ENCODE results near the gene PAQR4. TPM values are rescaled to one million over a fixed set of nuclear protein-coding genes. Genes with fewer than 3 reads are reported as not detected.
"Not testable (repeated sequence)": the region's sequence is repeated elsewhere in the genome, so short reads cannot be mapped to it uniquely, and the experiment has no call there.

PAQR4 gene
- total RNA-seq, 2 donors from 2014 or later: 8.8 to 13.2 TPM

GRCh38 chr16:2942045-2942444 is 27.1 kb upstream of the PAQR4 start:
- no peak overlapping the region for H3K27ac ChIP-seq
- ATAC-seq (no peak), DNase-seq (no peak)
- no peaks in the 10 kb centered on the region for H3K27me3 ChIP-seq
- WGBS, 2 donors: 79 to 84% methylated on average over 4 of the region's 4 CpGs
- no peaks in the 10 kb centered on the region for H3K9me3 ChIP-seq
- TF ChIP-seq POLR2A (IDR thresholded peaks at IDR 0.05): no peak
- TF ChIP-seq CTCF (IDR thresholded peaks at IDR 0.05): no peak
- peaks cover 0 to 14% of the 10 kb centered on the region in 2 donors for H3K36me3 ChIP-seq (replicated peaks in 1 of 2; ENCODE audit: insufficient read depth in 1 of 2, low read depth in 2 of 2)
- H3K4me3 ChIP-seq: no peak overlapping the region
- no peaks in the 10 kb centered on the region for H3K4me1 ChIP-seq
- intact Hi-C loops (cut with DNase I): no loop called here

- H3K36me3 ChIP-seq (replicated peaks in 1 of 2; ENCODE audit: insufficient read depth in 1 of 2, low read depth in 2 of 2): peaks cover 0 to 12% of the 10 kb centered on the region in 2 donors
- H3K9me3 ChIP-seq; H3K4me1 ChIP-seq; H3K27me3 ChIP-seq; DNase-seq; H3K4me3 ChIP-seq; intact Hi-C loops (cut with DNase I); H3K27ac ChIP-seq; ATAC-seq: not testable (repeated sequence)
- WGBS, 2 donors: 79 to 87% methylated on average over 11 to 12 of the region's 12 CpGs
Observed at GRCh38 chr16:2943716-2944115, 25.4 kb upstream of the PAQR4 start.

GRCh38 chr16:2946649-2947048 is 22.5 kb upstream of the PAQR4 start:
- intact Hi-C loops (cut with DNase I): no loop called here
- H3K4me3 ChIP-seq: no peak overlapping the region
- H3K27ac ChIP-seq: no peak overlapping the region
- H3K36me3 ChIP-seq (replicated peaks in 1 of 2; ENCODE audit: insufficient read depth in 1 of 2, low read depth in 2 of 2): peaks cover 0 to 3% of the 10 kb centered on the region in 2 donors
- DNase-seq (no peak), ATAC-seq (no peak)
- no peaks in the 10 kb centered on the region for H3K4me1 ChIP-seq
- TF ChIP-seq CTCF (IDR thresholded peaks at IDR 0.05) (no peak), POLR2A (IDR thresholded peaks at IDR 0.05) (no peak)
- H3K9me3 ChIP-seq: no peaks in the 10 kb centered on the region
- WGBS, 2 donors: 96 to 98% methylated on average over 4 of the region's 4 CpGs
- no peaks in the 10 kb centered on the region for H3K27me3 ChIP-seq

GRCh38 chr16:2948807-2949704 is 20.1 kb upstream of the PAQR4 start:
- Histone ChIP-seq H3K4me1 (peaks cover 7% of the 10 kb centered on the region), H3K4me3 (no peak overlapping the region), H3K9me3 (no peaks in the 10 kb centered on the region), H3K27ac (no peak overlapping the region), H3K27me3 (no peaks in the 10 kb centered on the region), H3K36me3 (replicated peaks in 1 of 2; ENCODE audit: insufficient read depth in 1 of 2, low read depth in 2 of 2) (peaks cover 0 to 3% of the 10 kb centered on the region in 2 donors)
- intact Hi-C loops (cut with DNase I): no loop called here
- no peak for TF ChIP-seq CTCF (IDR thresholded peaks at IDR 0.05)
- TF ChIP-seq POLR2A (IDR thresholded peaks at IDR 0.05): no peak
- ATAC-seq: no peak
- DNase-seq: no peak
- WGBS, 2 donors: 82 to 84% methylated on average over 6 to 30 of the region's 36 CpGs

- ATAC-seq (no peak), DNase-seq (no peak)
- Histone ChIP-seq H3K36me3 (replicated peaks in 1 of 2; ENCODE audit: insufficient read depth in 1 of 2, low read depth in 2 of 2) (peaks cover 0 to 3% of the 10 kb centered on the region in 2 donors), H3K4me3 (no peak overlapping the region), H3K4me1 (peaks cover 12% of the 10 kb centered on the region), H3K27ac (no peak overlapping the region), H3K27me3 (no peaks in the 10 kb centered on the region), H3K9me3 (no peaks in the 10 kb centered on the region)
- TF ChIP-seq POLR2A (IDR thresholded peaks at IDR 0.05) (no peak), CTCF (IDR thresholded peaks at IDR 0.05) (no peak)
- 84 to 86% methylated on average over 5 to 19 of the region's 19 CpGs for WGBS, 2 donors
- intact Hi-C loops (cut with DNase I): no loop called here
Observed at GRCh38 chr16:2949705-2950352, 19.3 kb upstream of the PAQR4 start.

All from body of pancreas (tissue), 4 donors.